Activated CD8-positive, alpha-beta memory T cell treated with anti-CD3 and anti-CD28 coated beads, Interleukin-2, amount 10 ng/mL, durations not matched to agents 7 days and 5 days (primary cell): ENCODE data around the gene ULK3. TPM values are rescaled to one million over a fixed set of nuclear protein-coding genes. Genes with fewer than 3 reads are reported as not detected.
"Not testable (repeated sequence)": the region's sequence is repeated elsewhere in the genome, so short reads cannot be mapped to it uniquely, and the experiment has no call there.

ENCODE experiments used
- ATAC-seq: fragments of 150-1000 bp; cut with Tn5 transposase; one replicate; pipeline ENCODE4 v1.10.0; 2021; ENCODE audit warnings: moderate library complexity
- CTCF ChIA-PET: fragments of 350-600 bp; sonication (Branson Sonifier 250); formaldehyde crosslinking; loops from one replicate; lab custom pipeline; 2021; ENCODE audit warnings: antibody characterized with exemption; lab: Charles Lee
- DNase-seq: peaks from one replicate; pipeline ENCODE4 v3.0.0-alpha.2; 2020
- H3K27ac Mint-ChIP-seq: one replicate; pipeline ENCODE4 v1.8.0; 2021; ENCODE audit warnings: mild to moderate bottlenecking, mixed read lengths
- H3K27me3 Mint-ChIP-seq: one replicate; pipeline ENCODE4 v1.8.0; 2021; ENCODE audit warnings: mixed read lengths
- H3K36me3 Mint-ChIP-seq: one replicate; pipeline ENCODE4 v1.8.0; 2021; ENCODE audit warnings: mild to moderate bottlenecking, mixed read lengths
- H3K4me1 Mint-ChIP-seq: one replicate; pipeline ENCODE4 v1.8.0; 2021; ENCODE audit warnings: mixed read lengths
- H3K4me3 Mint-ChIP-seq: one replicate; pipeline ENCODE4 v1.8.0; 2021; ENCODE audit warnings: mild to moderate bottlenecking, moderate library complexity, mixed read lengths
- H3K9me3 Mint-ChIP-seq: one replicate; pipeline ENCODE4 v1.8.0; 2022; ENCODE audit warnings: low read depth, mixed read lengths
- total RNA-seq, 2 experiments: library from RNA; stranded (reverse); gene quantifications; one replicate each; pipeline ENCODE4 v1.2.3, GENCODE V29; 2021

The ULK3 gene, protein sequence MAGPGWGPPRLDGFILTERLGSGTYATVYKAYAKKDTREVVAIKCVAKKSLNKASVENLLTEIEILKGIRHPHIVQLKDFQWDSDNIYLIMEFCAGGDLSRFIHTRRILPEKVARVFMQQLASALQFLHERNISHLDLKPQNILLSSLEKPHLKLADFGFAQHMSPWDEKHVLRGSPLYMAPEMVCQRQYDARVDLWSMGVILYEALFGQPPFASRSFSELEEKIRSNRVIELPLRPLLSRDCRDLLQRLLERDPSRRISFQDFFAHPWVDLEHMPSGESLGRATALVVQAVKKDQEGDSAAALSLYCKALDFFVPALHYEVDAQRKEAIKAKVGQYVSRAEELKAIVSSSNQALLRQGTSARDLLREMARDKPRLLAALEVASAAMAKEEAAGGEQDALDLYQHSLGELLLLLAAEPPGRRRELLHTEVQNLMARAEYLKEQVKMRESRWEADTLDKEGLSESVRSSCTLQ
- 10 to 100 TPM; 48.5 to 58.6 TPM for total RNA-seq

DNA sequence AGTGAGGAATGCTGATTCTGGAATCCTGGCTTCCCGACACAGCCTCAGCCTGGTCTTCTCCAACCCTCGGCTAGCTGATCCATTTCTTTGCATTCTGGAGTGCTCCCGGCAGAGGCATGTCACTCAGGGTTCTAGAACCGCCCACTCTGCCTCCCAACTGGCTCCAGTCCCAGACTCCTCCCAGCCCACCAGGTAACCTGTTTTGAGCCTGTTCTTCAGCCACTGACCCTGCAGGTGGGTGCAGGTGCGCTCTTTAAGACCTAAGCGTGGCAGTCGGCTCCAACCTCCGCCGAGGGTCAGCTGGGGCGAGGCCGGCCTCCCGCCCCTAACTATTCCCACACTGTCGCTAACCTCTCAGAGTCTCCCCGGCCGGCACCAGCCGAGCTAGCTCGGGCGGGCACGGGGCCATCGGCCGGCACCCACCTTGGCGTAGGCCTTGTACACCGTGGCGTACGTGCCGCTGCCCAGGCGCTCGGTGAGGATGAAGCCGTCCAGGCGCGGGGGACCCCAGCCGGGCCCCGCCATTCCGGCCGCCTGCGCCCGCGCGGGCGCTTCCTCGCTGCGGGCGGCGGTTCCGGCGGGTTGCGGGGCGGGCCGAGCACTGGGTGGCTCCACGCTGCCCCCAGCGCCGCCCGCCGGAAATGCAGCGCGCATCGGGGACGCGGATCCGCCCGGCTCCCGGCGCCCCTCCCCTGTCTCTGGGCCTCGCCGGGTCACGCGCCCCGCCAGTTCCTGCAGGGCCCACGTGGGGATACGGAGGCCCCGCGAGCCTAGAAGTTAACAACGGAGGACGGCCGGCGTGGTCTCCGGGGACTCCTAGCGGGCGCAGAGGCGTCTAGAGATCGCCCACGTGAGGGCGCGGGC, at the start of gene ULK3:
TSS of gene ULK3 (minus strand) at position 576 of the 864 bp plus-strand sequence. CDS start at position 525, 51 bp downstream.
- ATAC-seq: peak; percentile 87
- Mint-ChIP-seq H3K4me3 (peak within 1 kb of the TSS; percentile 87), H3K27me3 (no peaks in the 10 kb centered on the region), H3K9me3 (no peaks in the 10 kb centered on the region), H3K4me1 (peaks cover 47% of the 10 kb centered on the region), H3K36me3 (peaks cover 19% of the 10 kb centered on the region), H3K27ac (peak within 1 kb of the TSS; percentile 93)
- CTCF ChIA-PET: interaction anchor here (0.7 to 3.9 kb wide), 12 partner anchors 11 to 74 kb away, joined by 3 to 17 read pairs (median 8); no protein-coding TSS in a partner anchor
- peak; percentile 95 for DNase-seq

- DNase-seq: no peak
- H3K9me3 Mint-ChIP-seq: no peaks in the 10 kb centered on the region
- ATAC-seq: no peak
- peak overlapping the region; percentile 94 for H3K27ac Mint-ChIP-seq
- no peaks in the 10 kb centered on the region for H3K27me3 Mint-ChIP-seq
- H3K4me1 Mint-ChIP-seq: peaks cover 49% of the 10 kb centered on the region
- CTCF ChIA-PET: interaction anchor here (1.5 to 6.1 kb wide), 3 partner anchors 8 to 15 kb away, joined by 3 to 43 read pairs (median 4); partner anchors contain the start of gene FAM219B
- no peak overlapping the region for H3K4me3 Mint-ChIP-seq
- peaks cover 33% of the 10 kb centered on the region for H3K36me3 Mint-ChIP-seq
Observed at GRCh38 chr15:74892313-74892712, 49.4 kb upstream of the ULK3 start.

- no peaks in the 10 kb centered on the region for H3K9me3 Mint-ChIP-seq
- peak overlapping the region; percentile 16 for H3K4me3 Mint-ChIP-seq
- no peak for ATAC-seq
- no peak for DNase-seq
- H3K4me1 Mint-ChIP-seq: peaks cover 49% of the 10 kb centered on the region
- no peaks in the 10 kb centered on the region for H3K27me3 Mint-ChIP-seq
- H3K27ac Mint-ChIP-seq: peak overlapping the region; percentile 94
- peaks cover 30% of the 10 kb centered on the region for H3K36me3 Mint-ChIP-seq
- CTCF ChIA-PET: interaction anchor here (1.6 to 6.1 kb wide), 2 partner anchors 9 to 15 kb away, joined by 3 to 43 read pairs; partner anchors contain the start of gene FAM219B
Observed at GRCh38 chr15:74891469-74891868, 48.5 kb upstream of the ULK3 start.

GRCh38 chr15:74890665-74890960, 47.7 kb upstream of the ULK3 start:
- Mint-ChIP-seq H3K4me3 (peak overlapping the region; percentile 93), H3K4me1 (peaks cover 48% of the 10 kb centered on the region), H3K9me3 (no peaks in the 10 kb centered on the region), H3K27me3 (no peaks in the 10 kb centered on the region), H3K27ac (peak overlapping the region; percentile 93), H3K36me3 (peaks cover 29% of the 10 kb centered on the region)
- DNase-seq: no peak
- no peak for ATAC-seq
- CTCF ChIA-PET: interaction anchor here (1.3 to 6.1 kb wide), 3 partner anchors 10 to 46 kb away, joined by 3 to 43 read pairs (median 8); no protein-coding TSS in a partner anchor

DNA sequence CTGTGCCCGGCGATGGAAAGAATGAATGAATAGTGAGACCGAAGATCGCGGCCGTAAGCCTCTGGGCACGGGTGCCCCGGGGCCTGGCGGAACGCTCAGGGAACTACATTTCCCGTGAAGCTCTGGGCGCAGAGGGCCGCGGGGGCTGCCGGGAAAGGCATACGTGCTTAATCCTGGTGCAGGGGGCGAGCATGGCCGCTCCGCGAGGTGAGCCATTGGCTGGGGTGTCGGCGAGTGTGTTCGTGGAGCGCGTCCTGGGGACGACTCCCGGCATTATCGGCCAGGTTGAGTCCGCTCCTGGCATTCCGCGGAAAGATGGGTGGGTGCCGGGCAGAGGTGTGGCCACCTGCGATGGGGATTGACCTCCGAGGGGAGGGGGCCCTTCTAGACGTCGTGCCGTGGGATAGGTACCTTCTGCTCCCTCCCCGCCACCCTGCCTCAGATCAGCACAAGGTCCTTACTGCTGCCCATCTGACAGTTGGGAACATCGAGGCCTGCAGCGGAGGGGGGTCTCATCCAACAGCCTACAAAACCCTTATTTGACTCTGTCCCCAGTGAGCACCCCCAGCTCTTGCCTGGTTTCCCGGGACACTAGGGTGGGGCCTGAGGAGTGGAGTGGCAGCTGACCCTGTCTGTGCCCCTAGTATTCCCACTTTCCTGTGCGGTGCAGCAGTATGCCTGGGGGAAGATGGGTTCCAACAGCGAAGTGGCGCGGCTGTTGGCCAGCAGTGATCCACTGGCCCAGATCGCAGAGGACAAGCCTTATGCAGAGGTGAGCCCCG, 47.1 kb upstream of the ULK3 start, which contains the start of gene MPI:
TSS of gene MPI (plus strand) at position 160 of the 782 bp plus-strand sequence. CDS start at position 192, 32 bp downstream.
- Mint-ChIP-seq H3K36me3 (peaks cover 27% of the 10 kb centered on the region), H3K27ac (peak within 1 kb of the TSS; percentile 93), H3K4me3 (peak within 1 kb of the TSS; percentile 93), H3K27me3 (no peaks in the 10 kb centered on the region), H3K4me1 (peaks cover 47% of the 10 kb centered on the region), H3K9me3 (no peaks in the 10 kb centered on the region)
- CTCF ChIA-PET: interaction anchor here (0.9 to 6.1 kb wide), 6 partner anchors 10 to 107 kb away, joined by 3 to 43 read pairs (median 4); no protein-coding TSS in a partner anchor
- ATAC-seq (peak; percentile 96), DNase-seq (peak; percentile 93)

DNA sequence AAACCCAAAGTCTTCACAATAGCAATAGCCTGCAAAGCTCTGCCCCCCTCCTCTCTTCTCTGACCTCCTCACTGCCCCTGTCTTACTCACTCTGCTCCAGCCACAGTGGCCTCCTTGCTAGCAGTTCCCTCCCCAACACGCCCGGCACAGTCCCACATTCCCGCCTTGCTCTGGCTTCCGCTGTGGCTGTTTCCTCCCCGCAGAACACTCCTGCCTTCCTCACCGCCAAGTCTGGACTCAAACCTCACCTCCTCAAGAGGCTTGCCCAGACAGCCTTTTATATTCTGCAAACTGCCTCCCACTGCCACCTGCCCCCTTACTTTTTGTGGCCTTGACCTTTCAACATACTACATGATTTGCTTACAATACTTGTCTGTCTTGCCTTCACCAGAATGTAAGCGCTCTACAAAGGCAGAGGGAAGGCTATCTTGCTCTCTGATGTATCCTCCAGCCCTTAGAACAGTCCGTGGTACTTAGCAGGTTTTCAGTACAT, 46.5 kb upstream of the ULK3 start:
- Mint-ChIP-seq H3K27ac (peak overlapping the region; percentile 93), H3K4me1 (peaks cover 51% of the 10 kb centered on the region), H3K36me3 (peaks cover 26% of the 10 kb centered on the region), H3K9me3 (no peaks in the 10 kb centered on the region), H3K27me3 (no peaks in the 10 kb centered on the region), H3K4me3 (peak overlapping the region; percentile 93)
- DNase-seq: no peak
- CTCF ChIA-PET: interaction anchor here (0.9 to 6.1 kb wide), 6 partner anchors 11 to 106 kb away, joined by 3 to 43 read pairs (median 4); no protein-coding TSS in a partner anchor
- peak; percentile 6 for ATAC-seq

GRCh38 chr15:74888716-74889115, 45.8 kb upstream of the ULK3 start:
- Mint-ChIP-seq H3K27me3 (no peaks in the 10 kb centered on the region), H3K27ac (no peak overlapping the region), H3K9me3 (no peaks in the 10 kb centered on the region), H3K36me3 (peaks cover 25% of the 10 kb centered on the region), H3K4me3 (peak overlapping the region; percentile 93), H3K4me1 (peaks cover 55% of the 10 kb centered on the region)
- ATAC-seq (no peak), DNase-seq (no peak)
- CTCF ChIA-PET: interaction anchor here (2.2 to 6.1 kb wide), 2 partner anchors 11 to 19 kb away, joined by 8 to 43 read pairs; no protein-coding TSS in a partner anchor

GRCh38 chr15:74887537-74888193, 44.7 kb upstream of the ULK3 start:
- not testable (repeated sequence) for ATAC-seq, H3K9me3 Mint-ChIP-seq, H3K4me3 Mint-ChIP-seq, H3K27ac Mint-ChIP-seq, H3K27me3 Mint-ChIP-seq, DNase-seq
- Mint-ChIP-seq H3K4me1 (peaks cover 47% of the 10 kb centered on the region), H3K36me3 (peaks cover 14% of the 10 kb centered on the region)
- CTCF ChIA-PET: interaction anchor here (1.0 kb wide), 1 partner anchor 14 kb away, joined by 4 read pairs; no protein-coding TSS in a partner anchor

- H3K36me3 Mint-ChIP-seq: peaks cover 2% of the 10 kb centered on the region
- H3K9me3 Mint-ChIP-seq: peaks cover 5% of the 10 kb centered on the region
- CTCF ChIA-PET: interaction anchor here (3.1 kb wide), 1 partner anchor 15 kb away, joined by 22 read pairs; no protein-coding TSS in a partner anchor
- DNase-seq (no peak), ATAC-seq (no peak)
- H3K27me3 Mint-ChIP-seq: no peaks in the 10 kb centered on the region
- peaks cover 29% of the 10 kb centered on the region for H3K4me1 Mint-ChIP-seq
- H3K27ac Mint-ChIP-seq: no peak overlapping the region
- no peak overlapping the region for H3K4me3 Mint-ChIP-seq
Observed at GRCh38 chr15:74885461-74885860, 42.5 kb upstream of the ULK3 start.

GRCh38 chr15:74884428-74885223, 41.7 kb upstream of the ULK3 start:
- no peaks in the 10 kb centered on the region for H3K27me3 Mint-ChIP-seq
- no peak for DNase-seq
- peaks cover 22% of the 10 kb centered on the region for H3K4me1 Mint-ChIP-seq
- no peak overlapping the region for H3K27ac Mint-ChIP-seq
- no peak overlapping the region for H3K4me3 Mint-ChIP-seq
- CTCF ChIA-PET: interaction anchor here (1.2 to 3.1 kb wide), 5 partner anchors 8 to 115 kb away, joined by 4 to 22 read pairs (median 4); no protein-coding TSS in a partner anchor
- peaks cover 5% of the 10 kb centered on the region for H3K9me3 Mint-ChIP-seq
- no peak for ATAC-seq
- H3K36me3 Mint-ChIP-seq: peaks cover 2% of the 10 kb centered on the region

- DNase-seq (no peak), ATAC-seq (no peak)
- Mint-ChIP-seq H3K4me3 (no peak overlapping the region), H3K9me3 (peaks cover 5% of the 10 kb centered on the region), H3K4me1 (peaks cover 15% of the 10 kb centered on the region), H3K27ac (no peak overlapping the region), H3K27me3 (no peaks in the 10 kb centered on the region), H3K36me3 (peaks cover 2% of the 10 kb centered on the region)
- CTCF ChIA-PET: interaction anchor here (0.8 to 3.1 kb wide), 3 partner anchors 11 to 78 kb away, joined by 3 to 22 read pairs (median 4); no protein-coding TSS in a partner anchor
Observed at GRCh38 chr15:74882528-74882927, 39.6 kb upstream of the ULK3 start.
